ENCODE results near the gene MYBPC1.

MYBPC1 gene

DNA sequence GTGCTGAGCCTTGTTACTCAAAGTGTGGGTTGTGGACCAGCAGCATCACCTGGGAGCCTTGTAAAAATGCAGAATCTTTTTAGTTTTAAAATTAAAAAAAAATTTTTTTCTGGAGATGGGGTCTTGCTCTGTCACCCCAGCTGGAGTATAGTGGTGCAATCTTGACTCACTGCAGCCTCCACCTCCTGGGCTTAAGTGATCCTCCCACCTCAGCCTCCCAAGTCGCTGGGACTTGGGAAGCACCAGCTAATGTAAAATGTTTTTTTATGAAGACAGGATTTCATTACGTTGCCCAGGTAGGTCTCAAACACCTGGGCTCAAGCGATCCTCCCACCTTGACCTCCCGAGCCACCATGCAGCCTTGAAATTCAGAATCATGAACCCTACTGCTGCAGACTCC, 14.4 kb downstream of the MYBPC1 start:
- Histone ChIP-seq H3K4me1 (ENCODE audit: control insufficient read depth, insufficient read depth, low read length) (no peaks in the 10 kb centered on the region), H3K4me3 (ENCODE audit: low read depth, low read length) (no peak overlapping the region), H3K9me3 (ENCODE audit: control insufficient read depth, insufficient read depth, low read depth, low read length) (no peaks in the 10 kb centered on the region), H3K27ac (ENCODE audit: extremely low read depth, low read depth, low read length) (no peak overlapping the region), H3K36me3 (ENCODE audit: control insufficient read depth in 2 of 2, insufficient read depth in 1 of 2, low read length in 2 of 2) (no peaks in the 10 kb centered on the region)
- CTCF ChIA-PET, result no interaction called here
- no peak for TF ChIP-seq ZFHX2 (tag by site-specific recombination; conservative IDR thresholded peaks at IDR 0.05)
- TF ChIP-seq MEIS1 (CRISPR knock-in tag; IDR thresholded peaks at IDR 0.05; ENCODE audit: borderline replicate concordance), result no peak
- TF ChIP-seq HOXC10 (CRISPR knock-in tag; IDR thresholded peaks at IDR 0.05), result no peak
- no peak for TF ChIP-seq SP3 (tag by site-specific recombination; IDR thresholded peaks at IDR 0.05)
- TF ChIP-seq PRDM1 (tag by site-specific recombination; IDR thresholded peaks at IDR 0.05), result no peak
- TF ChIP-seq ZNF354C (tag by site-specific recombination; IDR thresholded peaks at IDR 0.05; ENCODE audit: borderline replicate concordance, low read depth), result no peak
- no peak for TF ChIP-seq IKZF3 (tag by site-specific recombination; IDR thresholded peaks at IDR 0.05)
- no peak for TF ChIP-seq ZNF747 (tag by site-specific recombination; IDR thresholded peaks at IDR 0.05)
- no peak for TF ChIP-seq GLIS2 (tag by site-specific recombination; IDR thresholded peaks at IDR 0.05)
- TF ChIP-seq ZNF157 (tag by site-specific recombination; IDR thresholded peaks at IDR 0.05), result no peak
- no peak for TF ChIP-seq ZBTB8A (tag by site-specific recombination; IDR thresholded peaks at IDR 0.05)
- TF ChIP-seq ZNF544 (tag by site-specific recombination; IDR thresholded peaks at IDR 0.05), result no peak
- no peak for TF ChIP-seq ZNF169 (tag by site-specific recombination; IDR thresholded peaks at IDR 0.05)
- POLR2A ChIA-PET, result no interaction called here

DNA sequence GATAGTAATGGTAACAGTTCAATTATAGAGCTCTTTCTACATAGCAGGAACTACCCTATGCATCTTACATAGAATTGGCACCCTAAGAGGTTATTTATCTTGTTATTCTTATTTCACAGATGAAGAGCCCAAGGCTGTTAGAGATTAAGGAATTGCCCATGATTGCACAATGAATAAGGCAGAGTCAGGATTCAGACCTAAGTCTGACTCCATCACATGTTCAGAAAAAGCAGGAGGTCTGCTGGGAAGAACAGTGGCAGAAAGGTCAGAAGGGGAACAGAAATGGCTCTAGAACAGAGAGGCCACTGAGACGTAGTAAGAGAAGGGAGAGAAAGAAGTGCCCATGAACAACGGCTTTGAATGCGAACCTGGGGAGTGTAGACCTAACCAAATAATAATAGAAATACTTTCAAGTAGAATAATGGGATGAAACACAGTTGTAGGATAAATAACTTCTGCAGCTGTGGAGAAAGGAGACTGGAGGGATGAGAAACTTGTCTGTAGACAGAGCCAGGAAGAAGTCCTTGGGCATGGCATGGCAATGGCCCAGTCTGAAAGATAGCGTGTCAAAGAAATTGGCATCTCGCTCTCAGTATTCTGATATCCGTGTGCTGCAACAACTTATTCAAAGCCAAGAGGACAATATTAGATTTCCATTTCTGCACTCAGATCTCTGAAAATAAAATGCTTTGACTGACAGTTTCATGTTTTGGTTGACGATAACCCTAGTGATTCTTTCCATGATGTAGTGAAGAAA, 17.6 kb downstream of the MYBPC1 start:
- Histone ChIP-seq H3K27ac (ENCODE audit: extremely low read depth, low read depth, low read length) (no peak overlapping the region), H3K4me1 (ENCODE audit: control insufficient read depth, insufficient read depth, low read length) (peaks cover 4% of the 10 kb centered on the region), H3K9me3 (ENCODE audit: control insufficient read depth, insufficient read depth, low read depth, low read length) (no peaks in the 10 kb centered on the region), H3K4me3 (ENCODE audit: low read depth, low read length) (no peak overlapping the region), H3K36me3 (ENCODE audit: control insufficient read depth in 2 of 2, insufficient read depth in 1 of 2, low read length in 2 of 2) (no peaks in the 10 kb centered on the region)
- ChIA-PET POLR2A (no interaction called here), CTCF (no interaction called here)
- TF ChIP-seq, protein P1, sequence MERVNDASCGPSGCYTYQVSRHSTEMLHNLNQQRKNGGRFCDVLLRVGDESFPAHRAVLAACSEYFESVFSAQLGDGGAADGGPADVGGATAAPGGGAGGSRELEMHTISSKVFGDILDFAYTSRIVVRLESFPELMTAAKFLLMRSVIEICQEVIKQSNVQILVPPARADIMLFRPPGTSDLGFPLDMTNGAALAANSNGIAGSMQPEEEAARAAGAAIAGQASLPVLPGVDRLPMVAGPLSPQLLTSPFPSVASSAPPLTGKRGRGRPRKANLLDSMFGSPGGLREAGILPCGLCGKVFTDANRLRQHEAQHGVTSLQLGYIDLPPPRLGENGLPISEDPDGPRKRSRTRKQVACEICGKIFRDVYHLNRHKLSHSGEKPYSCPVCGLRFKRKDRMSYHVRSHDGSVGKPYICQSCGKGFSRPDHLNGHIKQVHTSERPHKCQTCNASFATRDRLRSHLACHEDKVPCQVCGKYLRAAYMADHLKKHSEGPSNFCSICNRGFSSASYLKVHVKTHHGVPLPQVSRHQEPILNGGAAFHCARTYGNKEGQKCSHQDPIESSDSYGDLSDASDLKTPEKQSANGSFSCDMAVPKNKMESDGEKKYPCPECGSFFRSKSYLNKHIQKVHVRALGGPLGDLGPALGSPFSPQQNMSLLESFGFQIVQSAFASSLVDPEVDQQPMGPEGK (tag by site-specific recombination; IDR thresholded peaks at IDR 0.05), result no peak
- no peak for TF ChIP-seq KLF7 (tag by site-specific recombination; IDR thresholded peaks at IDR 0.05; ENCODE audit: borderline replicate concordance)
- no peak for TF ChIP-seq ZFP41 (tag by site-specific recombination; IDR thresholded peaks at IDR 0.05; ENCODE audit: borderline replicate concordance)
- TF ChIP-seq KLF8 (tag by site-specific recombination; IDR thresholded peaks at IDR 0.05), result no peak
- no peak for TF ChIP-seq ZNF223 (tag by site-specific recombination; IDR thresholded peaks at IDR 0.05)
- TF ChIP-seq, protein P2, sequence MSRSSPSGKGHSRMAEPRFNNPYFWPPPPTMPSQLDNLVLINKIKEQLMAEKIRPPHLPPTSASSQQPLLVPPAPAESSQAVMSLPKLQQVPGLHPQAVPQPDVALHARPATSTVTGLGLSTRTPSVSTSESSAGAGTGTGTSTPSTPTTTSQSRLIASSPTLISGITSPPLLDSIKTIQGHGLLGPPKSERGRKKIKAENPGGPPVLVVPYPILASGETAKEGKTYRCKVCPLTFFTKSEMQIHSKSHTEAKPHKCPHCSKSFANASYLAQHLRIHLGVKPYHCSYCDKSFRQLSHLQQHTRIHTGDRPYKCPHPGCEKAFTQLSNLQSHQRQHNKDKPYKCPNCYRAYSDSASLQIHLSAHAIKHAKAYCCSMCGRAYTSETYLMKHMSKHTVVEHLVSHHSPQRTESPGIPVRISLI (tag by site-specific recombination; IDR thresholded peaks at IDR 0.05), result no peak
- TF ChIP-seq, protein P3, sequence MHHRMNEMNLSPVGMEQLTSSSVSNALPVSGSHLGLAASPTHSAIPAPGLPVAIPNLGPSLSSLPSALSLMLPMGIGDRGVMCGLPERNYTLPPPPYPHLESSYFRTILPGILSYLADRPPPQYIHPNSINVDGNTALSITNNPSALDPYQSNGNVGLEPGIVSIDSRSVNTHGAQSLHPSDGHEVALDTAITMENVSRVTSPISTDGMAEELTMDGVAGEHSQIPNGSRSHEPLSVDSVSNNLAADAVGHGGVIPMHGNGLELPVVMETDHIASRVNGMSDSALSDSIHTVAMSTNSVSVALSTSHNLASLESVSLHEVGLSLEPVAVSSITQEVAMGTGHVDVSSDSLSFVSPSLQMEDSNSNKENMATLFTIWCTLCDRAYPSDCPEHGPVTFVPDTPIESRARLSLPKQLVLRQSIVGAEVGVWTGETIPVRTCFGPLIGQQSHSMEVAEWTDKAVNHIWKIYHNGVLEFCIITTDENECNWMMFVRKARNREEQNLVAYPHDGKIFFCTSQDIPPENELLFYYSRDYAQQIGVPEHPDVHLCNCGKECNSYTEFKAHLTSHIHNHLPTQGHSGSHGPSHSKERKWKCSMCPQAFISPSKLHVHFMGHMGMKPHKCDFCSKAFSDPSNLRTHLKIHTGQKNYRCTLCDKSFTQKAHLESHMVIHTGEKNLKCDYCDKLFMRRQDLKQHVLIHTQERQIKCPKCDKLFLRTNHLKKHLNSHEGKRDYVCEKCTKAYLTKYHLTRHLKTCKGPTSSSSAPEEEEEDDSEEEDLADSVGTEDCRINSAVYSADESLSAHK (tag by site-specific recombination; IDR thresholded peaks at IDR 0.05), result no peak
- no peak for TF ChIP-seq ZNF324 (tag by site-specific recombination; IDR thresholded peaks at IDR 0.05)
- no peak for TF ChIP-seq KLF9 (tag by site-specific recombination; IDR thresholded peaks at IDR 0.05; ENCODE audit: low read depth)
- TF ChIP-seq KLF1 (tag by site-specific recombination; IDR thresholded peaks at IDR 0.05), result no peak

All from HEK293 (cell line).